Fibroblast of the aortic adventitia (primary cell): ENCODE data around the gene SEL1L. TPM values are rescaled to one million over a fixed set of nuclear protein-coding genes. Genes with fewer than 3 reads are reported as not detected.

Experiments used
- DNase-seq: peaks from one replicate; pipeline ENCODE4 v3.0.0-alpha.2; 2010; ENCODE audit warnings: low read depth
- H3K4me3 ChIP-seq: 2 replicates; pipeline ENCODE4 v1.5.1; 2011; ENCODE audit warnings: low read depth, mild to moderate bottlenecking, control low read depth, low read length, moderate library complexity
- CTCF ChIP-seq: IDR thresholded peaks from 2 replicates; pipeline ENCODE4 v1.5.1; 2011; ENCODE audit warnings: mild to moderate bottlenecking, low read length, control low read depth, inconsistent platforms; ENCODE audit not compliant: insufficient read depth
- total RNA-seq: library from RNA; depleted of rRNA; stranded (reverse); fragments of >200 nt; gene quantifications from 2 replicates; pipeline ENCODE4 v1.2.3, GENCODE V29; 2012; ENCODE audit warnings: low replicate concordance

Gene SEL1L
- total RNA-seq, 1 donor = 112 TPM

GRCh38 chr14:81529391-81529790 is 4.3 kb downstream of the SEL1L start:
- no peak for TF ChIP-seq CTCF
- DNase-seq = peak; percentile 88
- no peak overlapping the region for H3K4me3 ChIP-seq

GRCh38 chr14:81525129-81525528 is 8.5 kb downstream of the SEL1L start:
- no peak for DNase-seq
- TF ChIP-seq CTCF = no peak
- H3K4me3 ChIP-seq = no peak overlapping the region

- H3K4me3 ChIP-seq = no peak overlapping the region
- no peak for TF ChIP-seq CTCF
- DNase-seq = no peak
Observed at GRCh38 chr14:81523616-81524015, 10.0 kb downstream of the SEL1L start.

GRCh38 chr14:81523016-81523415 is 10.6 kb downstream of the SEL1L start:
- DNase-seq = no peak
- H3K4me3 ChIP-seq = no peak overlapping the region
- TF ChIP-seq CTCF = no peak

- no peak overlapping the region for H3K4me3 ChIP-seq
- TF ChIP-seq CTCF = no peak
- no peak for DNase-seq
Observed at GRCh38 chr14:81521356-81521755, 12.3 kb downstream of the SEL1L start.

- no peak for TF ChIP-seq CTCF
- DNase-seq = no peak
- no peak overlapping the region for H3K4me3 ChIP-seq
Observed at GRCh38 chr14:81519200-81520011, 14.2 kb downstream of the SEL1L start.
